Endodermal cell (in vitro differentiated cells): ENCODE data around the gene SLC6A18. TPM values are rescaled to one million over a fixed set of nuclear protein-coding genes. Genes with fewer than 3 reads are reported as not detected.

Experiments
- DNase-seq: peaks from one replicate; pipeline ENCODE4 v3.0.0-alpha.2; 2017
- H3K27ac ChIP-seq: 2 replicates; pipeline ENCODE4 v1.5.1; 2013; ENCODE audit warnings: mild to moderate bottlenecking, low read depth, low read length, moderate library complexity
- H3K27me3 ChIP-seq: 2 replicates; pipeline ENCODE4 v1.6.1; 2013; ENCODE audit warnings: mild to moderate bottlenecking, low read length, moderate library complexity; ENCODE audit not compliant: insufficient read depth, control insufficient read depth, poor library complexity, severe bottlenecking
- H3K36me3 ChIP-seq: 2 replicates; pipeline ENCODE4 v1.7.0; 2013; ENCODE audit warnings: mild to moderate bottlenecking, low read length, moderate library complexity; ENCODE audit not compliant: control insufficient read depth, insufficient read depth
- H3K4me1 ChIP-seq: one replicate; pipeline ENCODE4 v1.7.0; 2013; ENCODE audit warnings: low read length; ENCODE audit not compliant: control insufficient read depth, insufficient read depth
- H3K4me3 ChIP-seq: 2 replicates; pipeline ENCODE4 v1.5.1; 2013; ENCODE audit warnings: mild to moderate bottlenecking, low read length, moderate library complexity
- H3K9ac ChIP-seq: 2 replicates; pipeline ENCODE4 v1.6.1; 2013; ENCODE audit warnings: mild to moderate bottlenecking, low read length, moderate library complexity; ENCODE audit not compliant: poor library complexity, severe bottlenecking; ENCODE audit errors: extremely low read depth
- H3K9me3 ChIP-seq: 2 replicates; pipeline ENCODE4 v1.6.1; 2013; ENCODE audit warnings: mild to moderate bottlenecking, low read length, moderate library complexity; ENCODE audit not compliant: control insufficient read depth
- H3K27ac Mint-ChIP-seq: 2 replicates; pipeline ENCODE4 v1.8.0; 2020; ENCODE audit warnings: mixed read lengths
- H3K27me3 Mint-ChIP-seq: 2 replicates; pipeline ENCODE4 v1.8.0; 2021; ENCODE audit warnings: mild to moderate bottlenecking, mixed read lengths; ENCODE audit not compliant: insufficient read depth
- H3K36me3 Mint-ChIP-seq: 2 replicates; pipeline ENCODE4 v1.8.0; 2020; ENCODE audit warnings: low read depth, mixed read lengths
- H3K4me1 Mint-ChIP-seq: 2 replicates; pipeline ENCODE4 v1.8.0; 2020; ENCODE audit warnings: mixed read lengths
- H3K4me3 Mint-ChIP-seq: 2 replicates; pipeline ENCODE4 v1.8.0; 2020; ENCODE audit warnings: mild to moderate bottlenecking, moderate library complexity, mixed read lengths
- H3K9me3 Mint-ChIP-seq: 2 replicates; pipeline ENCODE4 v1.8.0; 2020; ENCODE audit warnings: mild to moderate bottlenecking, mixed read lengths
- CTCF ChIP-seq: fragments of 200-600 bp; sonication (generic); conservative IDR thresholded peaks from 2 replicates; pipeline ENCODE4 v1.5.0; 2021; ENCODE audit warnings: antibody characterized with exemption, mild to moderate bottlenecking
- WGBS, 2 experiments: methylation state at CpG; one replicate each; pipeline versions ENCODE4 v1.1.5 to v1.1.7; 2013; ENCODE audit warnings: missing lambda C conversion rate in 2 of 2, mixed read lengths in 1 of 2; ENCODE audit not compliant: insufficient coverage in 1 of 2, insufficient read length in 1 of 2; 5-methylcytosine and 5-hydroxymethylcytosine counted together
- total RNA-seq, 2 donors: library from RNA; stranded (reverse); fragmentation: NEBNext Ultra II Directional in 1 of 2; extraction: Animal tissue kit (Norgen Biotek cat#: 25700) in 1 of 2; gene quantifications; 2 replicates in 1 of 2; 3 replicates in 1 of 2; pipeline ENCODE4 v1.2.1, GENCODE V29; 2021

SLC6A18 gene
- total RNA-seq, 2 donors from 2014 or later: not detected

GRCh38 chr5:1235379-1235778 lies 10.2 kb downstream of the SLC6A18 start:
- Mint-ChIP-seq H3K4me3 (no peak overlapping the region), H3K27me3 (no peaks in the 10 kb centered on the region), H3K36me3 (no peaks in the 10 kb centered on the region), H3K9me3 (peaks cover 5% of the 10 kb centered on the region), H3K27ac (no peak overlapping the region), H3K4me1 (no peaks in the 10 kb centered on the region)
- DNase-seq: no peak
- Histone ChIP-seq H3K9me3 (no peaks in the 10 kb centered on the region), H3K9ac (no peak overlapping the region), H3K4me3 (no peak overlapping the region), H3K27ac (no peak overlapping the region), H3K36me3 (no peaks in the 10 kb centered on the region), H3K27me3 (no peaks in the 10 kb centered on the region), H3K4me1 (no peaks in the 10 kb centered on the region)
- peak; percentile 50 for TF ChIP-seq CTCF
- 68 to 87% methylated on average over 7 to 8 of the region's 8 CpGs for WGBS, 2 experiments

DNA sequence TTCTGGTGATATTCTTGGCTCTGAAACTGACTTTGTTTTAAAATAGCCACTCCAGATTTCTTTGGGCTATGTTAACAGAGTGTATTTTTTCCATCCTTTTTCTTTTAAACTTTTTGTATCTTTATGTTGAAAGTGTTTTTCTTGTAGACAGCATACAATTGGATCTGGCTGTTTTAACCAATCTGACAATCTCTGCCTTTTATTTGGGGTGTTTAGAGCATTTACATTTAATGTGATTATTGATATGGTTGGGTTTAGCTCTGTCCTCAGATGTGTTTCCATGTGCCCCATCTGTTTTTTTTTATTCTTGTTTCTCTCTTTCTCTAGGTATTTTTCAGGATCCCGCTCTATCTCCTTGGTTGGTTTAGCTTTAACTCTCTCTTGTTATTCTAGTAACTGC lies 10.7 kb downstream of the SLC6A18 start:
- Mint-ChIP-seq H3K4me1 (no peaks in the 10 kb centered on the region), H3K9me3 (peaks cover 5% of the 10 kb centered on the region), H3K36me3 (no peaks in the 10 kb centered on the region), H3K27me3 (no peaks in the 10 kb centered on the region), H3K27ac (no peak overlapping the region), H3K4me3 (no peak overlapping the region)
- H3K36me3 ChIP-seq: no peaks in the 10 kb centered on the region
- no peaks in the 10 kb centered on the region for H3K4me1 ChIP-seq
- H3K27ac ChIP-seq: no peak overlapping the region
- H3K9me3 ChIP-seq: no peaks in the 10 kb centered on the region
- no peaks in the 10 kb centered on the region for H3K27me3 ChIP-seq
- WGBS, 2 experiments: 93% methylated on average over 1 of the region's 1 CpG; no CpG with 5 or more reads in 1 of the 2 experiments
- H3K9ac ChIP-seq: no peak overlapping the region
- no peak for DNase-seq
- TF ChIP-seq CTCF: no peak
- no peak overlapping the region for H3K4me3 ChIP-seq

DNA sequence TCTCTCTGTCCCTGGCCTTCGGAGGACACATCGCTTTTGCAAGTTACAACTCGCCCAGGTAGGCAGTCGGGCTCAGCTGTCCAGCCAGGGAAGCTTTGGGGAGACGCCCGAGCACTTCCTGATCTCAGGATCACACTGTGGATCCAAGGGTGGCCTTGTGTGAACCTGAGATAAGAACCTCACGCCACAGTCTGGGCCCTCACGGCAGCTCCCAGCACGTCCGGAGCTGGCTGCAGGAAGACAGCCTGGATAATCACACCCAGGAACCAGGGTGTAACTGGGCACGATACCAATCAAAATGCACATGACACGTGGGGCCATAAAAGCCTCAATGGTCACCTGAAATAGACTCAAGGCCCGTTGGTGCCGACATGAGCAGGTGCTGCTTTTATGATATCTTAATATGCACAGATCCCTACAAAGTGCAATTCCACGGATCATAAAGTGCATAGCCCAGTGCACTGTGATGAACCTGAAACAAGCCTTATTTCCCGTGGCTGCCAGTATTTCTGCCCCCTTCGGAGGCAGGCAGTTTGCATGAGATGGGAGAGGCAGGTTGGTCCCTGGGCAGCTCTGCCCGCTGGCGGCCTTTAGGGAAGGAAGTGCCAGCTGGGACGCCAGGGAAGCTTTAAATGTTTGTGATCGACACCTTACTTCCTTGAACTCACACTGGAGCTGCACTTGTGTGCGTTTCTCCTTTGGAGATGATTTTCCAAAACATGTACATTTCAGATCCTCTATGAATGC lies 14.5 kb downstream of the SLC6A18 start:
- Histone ChIP-seq H3K27ac (no peak overlapping the region), H3K4me3 (no peak overlapping the region), H3K9ac (no peak overlapping the region), H3K4me1 (no peaks in the 10 kb centered on the region), H3K9me3 (no peaks in the 10 kb centered on the region), H3K36me3 (no peaks in the 10 kb centered on the region), H3K27me3 (no peaks in the 10 kb centered on the region)
- Mint-ChIP-seq H3K4me1 (no peaks in the 10 kb centered on the region), H3K9me3 (peaks cover 5% of the 10 kb centered on the region), H3K4me3 (no peak overlapping the region), H3K36me3 (no peaks in the 10 kb centered on the region), H3K27me3 (no peaks in the 10 kb centered on the region), H3K27ac (no peak overlapping the region)
- 88 to 94% methylated on average over 20 to 22 of the region's 22 CpGs for WGBS, 2 experiments
- TF ChIP-seq CTCF: no peak
- DNase-seq: no peak
